ENCODE results near the gene COA7. TPM values are rescaled to one million over a fixed set of nuclear protein-coding genes. Genes with fewer than 3 reads are reported as not detected.

The COA7 gene
- total and polyA plus RNA-seq, 2 experiments from 2014 or later, result 8.9 to 19.0 TPM

GRCh38 chr1:52636721-52637695 lies 61.1 kb downstream of the COA7 start:
- DNase-seq (ENCODE audit: low spot score), result no peak
- Histone ChIP-seq H3K9me3 (ENCODE audit: low read depth) (no peaks in the 10 kb centered on the region), H3K4me2 (no peak overlapping the region), H3K4me1 (ENCODE audit: insufficient read depth) (peaks cover 21% of the 10 kb centered on the region), H4K20me1 (ENCODE audit: insufficient read depth, poor library complexity, severe bottlenecking) (no peaks in the 10 kb centered on the region), H3K9me2 (replicated peaks; ENCODE audit: insufficient read depth) (no peaks in the 10 kb centered on the region), H3K27ac (no peak overlapping the region), H3K4me3 (no peak overlapping the region), H3K79me2 (no peaks in the 10 kb centered on the region), H3K27me3 (peaks cover 18% of the 10 kb centered on the region), H3K36me3 (replicated peaks; ENCODE audit: insufficient read depth, low read depth) (no peaks in the 10 kb centered on the region), H2AFZ (no peak overlapping the region)
- TF ChIP-seq EZH2phosphoT487 (IDR thresholded peaks at IDR 0.05; ENCODE audit: low read depth, severe bottlenecking, unreplicated experiment) (no peak), EZH2 (IDR thresholded peaks at IDR 0.05; ENCODE audit: borderline replicate concordance) (no peak), CTCF (IDR thresholded peaks at IDR 0.05; ENCODE audit: poor library complexity) (no peak)
- 74% methylated on average over 11 of the region's 11 CpGs for WGBS (ENCODE audit: low lambda C conversion rate, missing lambda C conversion rate)

GRCh38 chr1:52635321-52636089 lies 62.6 kb downstream of the COA7 start:
- DNase-seq (ENCODE audit: low spot score), result no peak
- Histone ChIP-seq H2AFZ (no peak overlapping the region), H3K79me2 (no peaks in the 10 kb centered on the region), H3K4me3 (no peak overlapping the region), H3K27ac (no peak overlapping the region), H3K4me2 (no peak overlapping the region), H4K20me1 (ENCODE audit: insufficient read depth, poor library complexity, severe bottlenecking) (no peaks in the 10 kb centered on the region), H3K27me3 (peaks cover 18% of the 10 kb centered on the region), H3K9me2 (replicated peaks; ENCODE audit: insufficient read depth) (no peaks in the 10 kb centered on the region), H3K9me3 (ENCODE audit: low read depth) (no peaks in the 10 kb centered on the region), H3K4me1 (ENCODE audit: insufficient read depth) (peaks cover 21% of the 10 kb centered on the region), H3K36me3 (replicated peaks; ENCODE audit: insufficient read depth, low read depth) (no peaks in the 10 kb centered on the region)
- 66% methylated on average over 4 of the region's 4 CpGs for WGBS (ENCODE audit: low lambda C conversion rate, missing lambda C conversion rate)
- TF ChIP-seq EZH2phosphoT487 (IDR thresholded peaks at IDR 0.05; ENCODE audit: low read depth, severe bottlenecking, unreplicated experiment) (no peak), CTCF (IDR thresholded peaks at IDR 0.05; ENCODE audit: poor library complexity) (no peak), EZH2 (IDR thresholded peaks at IDR 0.05; ENCODE audit: borderline replicate concordance) (no peak)

Small RNA genes lying within 50 kb of the gene (small RNA-seq; reads per million reads assigned to genes)
- not detected for gene RN7SL62P

Other genes with a start within 250 kb of the COA7 start
- 46.4 and 58.0 TPM in 2 replicates for gene TUT4, start 145.3 kb downstream of the COA7 start, total RNA-seq
- 37.9 and 44.6 TPM in 2 replicates for gene TUT4, start 145.3 kb downstream of the COA7 start, polyA plus RNA-seq
- gene GPX7, start 96.0 kb downstream of the COA7 start, total RNA-seq, result 76.3 and 78.9 TPM in 2 replicates
- gene GPX7, start 96.0 kb downstream of the COA7 start, polyA plus RNA-seq, result 56.4 and 58.0 TPM in 2 replicates
- 0.47 and 1.5 TPM in 2 replicates for gene SHISAL2A, start 65.2 kb downstream of the COA7 start, total RNA-seq
- gene SHISAL2A, start 65.2 kb downstream of the COA7 start, polyA plus RNA-seq, result 0.89 and 0.97 TPM in 2 replicates
- gene ZYG11B, start 28.1 kb upstream of the COA7 start, total RNA-seq, result 34.4 and 36.2 TPM in 2 replicates
- 5.4 and 8.0 TPM in 2 replicates for gene ZYG11B, start 28.1 kb upstream of the COA7 start, polyA plus RNA-seq
- 1.1 and 1.8 TPM in 2 replicates for gene ZYG11A, start 144.4 kb upstream of the COA7 start, total RNA-seq
- 0.40 TPM in 2 replicates for gene ZYG11A, start 144.4 kb upstream of the COA7 start, polyA plus RNA-seq
- 46.9 and 67.4 TPM in 2 replicates for gene ECHDC2, start 223.4 kb upstream of the COA7 start, total RNA-seq
- gene ECHDC2, start 223.4 kb upstream of the COA7 start, polyA plus RNA-seq, result 99.5 and 106 TPM in 2 replicates
- gene SCP2, start 228.9 kb upstream of the COA7 start, total RNA-seq, result 271 and 310 TPM in 2 replicates
- gene SCP2, start 228.9 kb upstream of the COA7 start, polyA plus RNA-seq, result 155 and 201 TPM in 2 replicates

All from hepatocyte (in vitro differentiated cells).